ENCODE results near the gene GPR141.

The GPR141 gene

DNA sequence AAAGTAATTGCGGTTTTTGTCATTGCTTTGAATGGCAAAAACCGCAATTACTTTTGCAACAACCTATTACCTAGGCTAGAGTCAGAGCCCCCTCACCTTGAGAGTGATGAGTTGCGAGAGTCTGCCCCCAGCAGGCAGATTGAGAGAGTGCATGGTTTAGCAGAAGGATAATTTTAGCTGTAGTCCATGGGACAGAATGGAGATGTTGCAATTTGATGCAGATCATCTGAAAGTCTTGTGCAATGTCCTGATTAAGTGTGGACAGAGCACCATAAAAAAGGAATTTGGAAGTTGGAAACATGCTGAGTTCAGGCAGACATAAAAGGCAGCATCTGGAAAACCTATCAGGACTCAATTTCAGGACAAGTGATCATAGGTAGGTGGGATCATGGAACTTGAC, 48.7 kb downstream of the GPR141 start:
- DNase-seq (ENCODE audit: low spot score) (peak; percentile 30), FAIRE-seq (no peak)

DNA sequence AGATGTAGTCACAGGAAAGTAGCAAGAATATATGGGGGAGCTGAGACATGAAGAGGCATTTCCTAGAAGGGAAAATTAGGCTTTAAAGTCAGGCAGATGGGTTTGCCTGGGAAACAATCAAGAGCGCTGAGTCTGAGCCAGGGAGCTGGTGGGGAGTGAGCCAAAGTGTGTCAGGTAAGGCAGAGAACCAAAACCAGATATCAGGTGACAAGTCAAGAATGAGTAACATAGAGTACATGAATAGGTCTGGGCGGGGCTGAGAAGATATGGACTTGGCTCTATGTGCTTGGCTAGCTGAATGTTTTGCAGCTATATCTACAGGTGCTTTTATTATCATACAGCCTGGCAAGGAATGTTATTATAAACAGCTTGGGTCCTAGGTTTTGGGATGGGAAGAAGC, 49.3 kb downstream of the GPR141 start:
- DNase-seq (ENCODE audit: low spot score), result no peak
- no peak for FAIRE-seq

DNA sequence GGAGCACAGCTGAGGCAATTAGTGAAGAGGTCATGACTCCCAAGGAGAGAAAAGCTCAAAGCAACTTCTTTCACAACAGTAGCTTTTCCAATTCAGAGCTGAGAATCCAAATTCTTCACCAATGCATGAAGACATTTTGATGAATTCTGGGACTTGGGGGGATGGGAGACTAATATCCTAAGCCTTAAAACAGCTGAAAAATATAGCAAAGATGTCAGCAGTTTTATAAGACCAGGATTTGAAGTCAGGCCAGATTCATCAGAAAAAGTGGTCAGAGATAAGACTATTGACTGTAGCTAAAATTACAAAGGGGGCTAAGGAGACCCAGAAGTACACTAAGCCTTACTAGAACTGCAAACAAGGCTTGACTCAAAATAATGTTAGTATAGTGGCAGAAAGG, 51.6 kb downstream of the GPR141 start:
- FAIRE-seq, result no peak
- DNase-seq (ENCODE audit: low spot score), result no peak

DNA sequence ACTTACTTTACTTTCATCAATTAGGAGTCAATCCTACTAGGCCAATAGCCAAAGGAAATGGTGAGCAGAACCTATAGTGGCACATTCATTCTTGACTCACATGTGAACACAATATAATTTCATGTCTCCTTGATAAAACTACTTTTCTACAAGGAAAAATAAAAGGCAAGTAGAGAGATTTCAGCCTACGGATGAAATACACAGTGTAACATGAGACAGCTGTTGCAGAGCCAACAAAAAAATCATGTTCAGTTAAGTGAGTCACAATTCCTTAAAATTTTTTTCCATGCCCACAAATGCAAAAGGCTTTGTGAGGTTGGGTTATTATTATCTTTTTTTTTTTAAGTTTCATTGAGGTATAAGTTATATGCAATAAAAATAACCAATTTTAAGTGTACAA, 54.8 kb downstream of the GPR141 start:
- no peak for FAIRE-seq
- DNase-seq (ENCODE audit: low spot score), result no peak

DNA sequence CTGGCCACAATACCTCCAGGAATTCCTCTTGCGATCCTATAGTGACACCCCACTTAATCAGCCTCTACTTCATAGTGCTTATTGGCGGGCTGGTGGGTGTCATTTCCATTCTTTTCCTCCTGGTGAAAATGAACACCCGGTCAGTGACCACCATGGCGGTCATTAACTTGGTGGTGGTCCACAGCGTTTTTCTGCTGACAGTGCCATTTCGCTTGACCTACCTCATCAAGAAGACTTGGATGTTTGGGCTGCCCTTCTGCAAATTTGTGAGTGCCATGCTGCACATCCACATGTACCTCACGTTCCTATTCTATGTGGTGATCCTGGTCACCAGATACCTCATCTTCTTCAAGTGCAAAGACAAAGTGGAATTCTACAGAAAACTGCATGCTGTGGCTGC, 56.8 kb downstream of the GPR141 start:
- DNase-seq (ENCODE audit: low spot score) (no peak), FAIRE-seq (no peak)

DNA sequence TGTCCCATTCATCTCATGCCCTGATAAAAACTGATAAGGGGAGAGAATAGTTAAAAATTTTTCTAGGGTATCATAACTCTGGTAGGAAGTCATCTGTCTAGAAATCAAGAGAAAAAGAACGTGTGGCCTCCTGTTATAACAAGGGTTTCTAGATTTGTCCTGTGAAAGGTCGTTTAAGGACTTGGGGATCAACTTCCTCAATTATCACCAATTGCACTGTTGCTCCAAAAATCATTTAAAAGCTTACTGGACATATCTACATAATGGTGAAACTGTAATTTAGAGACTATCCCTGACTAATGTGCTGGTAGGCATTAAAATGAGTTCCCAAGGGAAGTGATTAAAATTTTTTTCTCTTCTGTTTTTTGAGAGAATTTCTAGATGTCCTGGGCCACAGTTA, 58.2 kb downstream of the GPR141 start:
- no peak for DNase-seq (ENCODE audit: low spot score)
- FAIRE-seq, result no peak

DNA sequence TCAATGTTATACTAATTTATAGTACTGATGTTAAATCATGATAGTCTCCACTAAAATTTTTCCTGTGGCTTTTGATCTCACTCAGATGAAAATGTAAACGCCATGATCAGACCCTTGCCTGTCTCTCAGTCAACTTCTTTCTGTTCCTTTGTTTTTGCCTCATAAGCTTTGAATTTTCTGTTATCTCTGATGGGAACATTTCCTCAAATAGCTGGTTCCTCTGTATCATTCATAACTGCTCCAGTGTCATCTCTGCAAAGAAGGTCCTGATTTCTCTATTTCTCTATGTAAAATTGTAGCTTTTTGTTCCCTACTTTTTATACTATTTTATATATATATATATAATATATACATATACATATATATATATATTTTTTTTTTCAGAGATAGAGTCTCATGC, 67.5 kb downstream of the GPR141 start:
- no peak for FAIRE-seq
- no peak for DNase-seq (ENCODE audit: low spot score)

DNA sequence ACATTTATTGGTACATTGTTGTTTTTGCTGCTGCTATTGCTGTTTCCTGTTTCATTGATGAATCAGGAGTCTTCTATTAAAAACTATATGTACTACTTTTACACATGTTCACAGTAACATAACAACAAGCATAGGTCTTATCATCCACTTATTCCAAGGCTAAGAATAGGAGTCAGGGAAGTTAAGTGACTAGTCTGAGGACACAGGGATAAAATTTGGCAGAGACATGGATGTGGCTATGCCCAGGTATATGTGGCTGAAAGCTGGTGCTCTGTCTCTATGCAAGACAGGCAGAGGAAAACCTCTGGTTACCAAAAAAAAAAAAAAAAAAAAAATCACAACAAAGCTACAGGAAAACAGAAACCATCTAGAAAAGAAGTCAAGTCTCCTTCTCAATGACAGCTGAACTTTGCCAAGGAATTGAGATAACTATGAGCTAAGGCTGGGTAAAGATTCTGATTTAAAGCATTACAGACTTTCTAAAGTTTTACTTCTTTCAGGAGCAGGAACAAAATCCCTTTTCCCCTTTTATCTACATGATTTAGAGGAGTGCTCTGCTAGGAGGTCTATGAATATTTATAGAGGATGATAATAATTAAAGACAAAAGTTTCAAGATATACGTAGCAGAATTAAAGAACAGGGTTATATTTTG, 70.0 kb downstream of the GPR141 start:
- DNase-seq (ENCODE audit: low spot score), result no peak
- no peak for FAIRE-seq

DNA sequence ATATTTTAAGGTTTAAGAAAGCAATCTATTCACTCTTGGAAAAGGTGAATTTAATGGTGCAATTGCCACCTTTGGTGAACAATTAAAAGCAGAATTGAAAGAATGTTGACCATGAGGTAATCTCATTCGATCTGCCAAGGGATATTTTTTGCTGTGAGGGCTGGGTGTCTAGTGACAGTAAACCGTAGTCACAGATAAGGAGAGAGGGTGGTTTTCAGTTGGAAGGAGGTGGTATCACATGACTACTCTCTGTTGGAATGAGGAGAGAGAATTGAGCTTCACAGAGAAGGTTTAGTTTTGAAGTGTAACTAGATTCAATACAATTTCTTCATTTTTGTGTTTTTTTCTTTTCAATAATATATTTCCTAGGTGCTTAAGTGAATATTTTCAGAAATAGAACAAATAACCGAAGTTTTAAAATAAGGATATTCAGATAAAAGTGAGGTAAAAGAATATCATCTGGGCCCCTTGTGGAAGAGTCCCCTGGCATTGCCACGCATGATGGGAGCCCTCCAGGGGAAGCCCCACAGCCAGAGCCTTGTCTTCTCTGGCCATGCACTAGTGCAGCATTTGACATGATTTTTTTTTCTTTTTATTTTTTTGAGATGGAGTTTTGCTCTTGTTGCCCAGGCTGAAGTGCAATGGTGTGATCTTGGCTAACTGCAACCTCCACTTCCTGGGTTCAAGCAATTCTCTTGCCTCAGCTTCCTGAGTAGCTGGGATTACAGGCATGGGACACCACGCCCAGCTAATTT, 73.4 kb downstream of the GPR141 start:
- no peak for FAIRE-seq
- no peak for DNase-seq (ENCODE audit: low spot score)

DNA sequence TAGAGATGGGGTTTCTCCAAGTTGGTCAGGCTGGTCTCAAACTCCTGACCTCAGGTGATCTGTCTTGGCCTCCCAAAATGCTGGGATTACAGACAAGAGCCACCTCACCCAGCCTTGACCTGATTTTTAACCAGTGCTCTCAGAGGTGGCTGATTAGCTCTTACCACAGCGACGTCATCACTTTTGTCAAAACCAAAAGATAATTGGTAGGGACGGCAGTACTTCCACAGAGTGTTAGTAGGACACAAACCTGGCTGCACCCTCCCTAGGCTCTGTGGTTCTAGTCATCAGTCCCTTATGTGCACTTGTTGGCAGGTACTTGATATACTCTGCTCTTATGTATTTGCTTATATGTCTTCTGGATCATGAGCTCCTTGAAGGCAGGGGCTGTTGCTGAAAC, 74.0 kb downstream of the GPR141 start:
- DNase-seq (ENCODE audit: low spot score) (no peak), FAIRE-seq (no peak)

DNA sequence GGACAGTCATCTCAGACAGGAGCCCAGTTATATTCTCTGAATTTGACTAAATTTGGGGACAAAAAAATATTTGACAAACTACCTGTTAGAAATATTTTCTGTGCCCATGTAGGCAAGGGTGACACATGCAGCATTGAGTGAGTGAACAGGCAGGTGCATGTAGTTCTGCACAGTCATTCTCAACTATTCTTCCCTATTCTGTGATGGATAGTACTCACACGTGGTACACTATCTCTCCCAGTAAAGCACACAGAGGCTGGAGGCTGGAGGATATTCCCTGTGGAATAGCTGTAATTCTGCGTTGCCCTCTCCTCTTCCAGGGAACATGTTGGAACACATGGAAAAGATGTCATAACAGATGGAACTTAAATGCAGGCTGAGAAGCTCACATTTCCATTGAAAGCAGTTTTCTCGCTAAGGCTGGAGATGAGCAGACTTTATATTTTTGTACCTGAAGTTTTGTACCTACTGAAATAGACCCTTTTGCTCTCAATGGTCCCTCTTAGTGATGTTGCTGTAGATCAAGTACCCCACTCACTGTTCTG, 75.0 kb downstream of the GPR141 start:
- DNase-seq (ENCODE audit: low spot score), result no peak
- FAIRE-seq, result no peak

DNA sequence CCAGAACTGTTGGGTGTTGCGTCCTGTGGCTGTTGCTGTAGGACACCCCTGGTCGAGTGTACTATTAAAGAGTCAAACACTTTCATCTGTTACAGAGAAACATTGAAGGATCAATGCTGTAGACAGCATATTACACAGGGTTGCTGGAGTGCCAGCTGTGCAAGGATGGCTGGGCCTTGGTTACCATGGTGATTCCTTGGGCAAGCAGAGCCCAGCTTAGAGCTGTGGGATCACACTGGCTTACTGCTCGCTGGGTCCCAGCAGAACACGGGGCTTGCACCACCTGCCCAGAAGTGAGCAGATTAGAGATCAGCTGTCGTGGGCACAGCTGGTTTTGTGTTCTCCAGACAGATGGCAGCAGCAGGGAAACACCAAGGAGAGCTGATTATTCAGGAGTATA, 76.0 kb downstream of the GPR141 start:
- FAIRE-seq (peak; percentile 17), DNase-seq (ENCODE audit: low spot score) (no peak)

DNA sequence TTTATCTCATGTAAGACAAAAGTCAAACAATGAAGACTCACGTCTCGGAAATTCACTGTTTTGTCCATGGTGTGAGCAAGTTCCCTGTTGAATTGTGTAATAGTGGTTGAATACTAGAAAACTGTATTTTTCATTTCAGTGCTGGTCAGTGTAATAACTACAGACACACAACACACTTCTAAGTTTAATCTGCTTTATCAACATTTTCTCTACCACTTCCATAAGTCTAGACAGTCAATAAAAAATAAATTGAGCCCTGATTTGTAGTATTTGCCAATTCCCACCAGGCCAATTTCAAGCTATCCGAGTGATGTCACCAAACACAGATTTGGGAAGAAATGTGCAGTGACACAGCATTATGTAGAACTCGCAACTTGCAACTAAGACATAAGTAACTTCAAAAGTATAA, 81.9 kb downstream of the GPR141 start:
- no peak for DNase-seq (ENCODE audit: low spot score)
- no peak for FAIRE-seq

DNA sequence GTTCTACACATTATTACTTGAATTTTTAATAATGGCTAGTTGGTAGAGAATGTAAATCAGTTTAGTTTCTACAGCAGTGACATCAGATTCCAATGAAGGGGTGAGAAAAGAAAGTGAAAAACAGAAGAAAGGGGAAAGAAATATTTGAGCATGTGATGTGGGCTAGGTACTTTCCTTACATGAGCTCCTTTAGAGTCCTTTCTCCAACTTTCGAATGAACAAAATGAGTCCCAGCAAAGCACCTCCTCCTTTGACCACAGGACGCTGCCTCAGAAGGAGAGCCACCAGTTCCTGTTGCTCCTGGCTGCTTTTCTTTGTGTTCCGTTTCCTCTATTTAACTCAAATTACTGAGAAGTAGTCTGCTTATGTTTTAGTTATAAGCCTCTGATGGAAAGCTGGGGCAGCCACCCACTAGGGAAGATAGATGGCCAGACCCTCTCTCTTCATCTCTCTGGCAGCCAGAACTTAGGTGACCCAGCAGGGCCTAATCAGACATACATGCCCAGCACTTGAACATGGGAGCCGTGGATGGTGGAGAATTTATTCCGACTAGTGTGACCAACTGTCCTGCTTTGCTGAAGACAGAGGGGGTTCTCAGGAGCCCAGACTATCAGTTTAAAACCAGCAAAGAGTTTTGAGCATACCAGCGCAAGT, 82.4 kb downstream of the GPR141 start:
- no peak for DNase-seq (ENCODE audit: low spot score)
- FAIRE-seq, result no peak

DNA sequence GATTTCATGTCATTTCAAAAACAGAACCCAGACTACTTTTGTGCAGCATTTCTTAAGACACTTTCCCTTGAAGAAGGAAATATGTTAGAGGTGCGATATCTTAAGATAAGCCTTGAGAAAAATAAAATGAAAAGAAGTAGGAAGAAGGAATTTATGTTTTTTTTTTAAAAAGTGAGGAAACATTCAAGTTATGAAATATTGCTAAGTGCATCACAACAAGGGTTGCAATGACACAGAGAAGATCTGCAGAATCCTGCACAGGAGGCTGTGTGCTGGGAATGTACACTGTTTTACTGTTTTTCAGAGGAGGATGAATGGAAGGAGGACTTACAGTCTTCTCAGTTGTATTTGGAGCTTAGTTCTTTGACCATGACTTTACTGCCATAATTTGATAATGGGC, 85.0 kb downstream of the GPR141 start:
- DNase-seq (ENCODE audit: low spot score) (no peak), FAIRE-seq (no peak)

DNA sequence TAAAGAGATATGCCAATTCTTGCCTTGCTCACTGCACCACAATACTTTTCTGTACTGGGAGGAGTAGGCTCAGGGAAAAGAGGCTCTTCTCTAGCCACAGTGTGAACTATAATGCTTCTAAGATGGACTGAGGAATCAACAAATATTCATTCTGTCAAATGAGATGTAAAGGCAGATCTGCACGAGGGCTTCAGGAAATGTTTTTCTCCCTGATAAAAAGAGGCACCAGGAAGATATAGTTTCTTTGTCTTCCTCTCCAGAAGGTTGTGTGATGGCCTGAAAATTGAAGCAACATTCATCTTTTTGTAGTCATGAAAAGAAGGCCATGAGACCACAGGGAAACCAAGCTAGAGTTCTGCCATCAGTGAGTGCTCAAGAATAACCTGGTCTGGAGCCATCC, 85.7 kb downstream of the GPR141 start:
- no peak for DNase-seq (ENCODE audit: low spot score)
- no peak for FAIRE-seq

DNA sequence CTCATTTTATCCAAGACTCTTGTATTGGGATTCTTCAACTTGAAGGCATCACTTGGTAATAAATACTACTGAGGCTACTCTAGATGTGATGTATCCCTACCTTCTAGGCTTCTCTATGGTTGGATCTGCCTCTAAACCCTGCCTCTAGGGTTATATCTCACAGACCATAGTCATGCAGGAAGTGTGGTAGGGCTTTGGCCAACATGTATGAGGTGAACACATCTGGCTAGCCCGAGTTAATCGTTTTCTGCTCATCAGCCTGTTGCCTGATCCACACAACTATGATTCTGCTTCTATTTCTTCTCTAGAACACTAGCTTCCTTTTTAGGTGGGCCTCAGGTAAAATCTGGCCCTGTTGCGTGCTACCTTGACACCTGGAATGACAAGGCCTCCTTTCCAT, 86.2 kb downstream of the GPR141 start:
- no peak for FAIRE-seq
- DNase-seq (ENCODE audit: low spot score), result no peak

DNA sequence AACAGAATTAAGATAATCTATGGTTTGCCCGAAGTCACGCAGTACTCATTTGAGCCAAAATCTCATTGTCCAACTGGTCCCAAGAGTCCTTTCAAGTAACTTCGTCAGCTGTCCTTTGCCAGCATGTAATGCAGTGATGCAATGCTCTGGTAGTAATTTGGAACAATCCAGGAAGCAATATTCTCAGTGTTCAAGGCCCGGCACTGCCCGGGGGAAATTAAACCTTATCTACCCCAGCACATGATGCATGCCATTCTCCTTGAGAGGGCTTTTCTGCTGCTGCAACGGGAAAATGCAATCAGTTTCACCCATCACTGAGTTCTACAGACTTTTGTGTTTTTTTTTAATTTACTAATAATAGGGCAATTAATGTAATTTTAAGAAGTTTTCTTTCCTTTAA, 87.3 kb downstream of the GPR141 start:
- DNase-seq (ENCODE audit: low spot score) (no peak), FAIRE-seq (no peak)

DNA sequence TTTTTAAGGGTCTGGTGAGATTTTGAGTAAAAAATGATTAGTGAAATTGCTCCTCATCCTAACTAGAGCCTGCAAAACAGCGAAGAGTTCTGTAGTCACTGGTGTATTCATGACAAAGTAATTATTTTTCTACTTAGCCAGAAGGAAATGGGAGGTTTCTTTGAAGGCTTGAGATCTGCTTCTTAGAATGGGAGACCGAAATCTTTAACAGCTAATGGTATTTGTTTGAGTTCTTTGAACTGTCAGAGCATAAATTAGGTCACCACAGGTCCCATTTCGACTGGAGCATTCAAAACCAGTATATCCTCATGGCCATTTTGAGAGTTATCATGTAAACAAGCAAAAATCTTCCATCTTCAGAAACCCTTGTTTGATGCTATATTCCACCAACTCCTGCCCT, 87.8 kb downstream of the GPR141 start:
- FAIRE-seq, result no peak

DNA sequence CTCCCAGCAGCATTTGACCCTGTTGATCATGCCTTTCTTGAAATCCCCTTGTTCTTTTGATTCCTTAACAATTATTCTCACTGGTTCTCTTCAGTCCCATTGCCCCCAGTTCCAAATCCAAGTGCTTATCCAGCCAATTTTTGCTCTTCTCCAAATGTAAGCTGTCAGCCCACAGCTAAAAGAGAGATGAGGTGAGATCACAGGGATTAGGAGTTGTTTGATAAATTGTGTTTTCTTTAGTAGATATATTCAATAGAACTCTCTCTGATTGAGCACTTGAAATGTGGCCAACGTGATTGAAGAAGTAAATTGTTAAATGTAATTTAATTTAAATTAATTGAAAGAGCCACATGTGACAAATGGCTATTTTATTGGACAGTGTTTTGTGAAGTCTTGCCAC, 88.2 kb downstream of the GPR141 start:
- DNase-seq (ENCODE audit: low spot score), result no peak
- FAIRE-seq, result no peak

More for the DNA sequence above, 87.8 kb downstream of the GPR141 start:
- DNase-seq (ENCODE audit: low spot score), result no peak

DNA sequence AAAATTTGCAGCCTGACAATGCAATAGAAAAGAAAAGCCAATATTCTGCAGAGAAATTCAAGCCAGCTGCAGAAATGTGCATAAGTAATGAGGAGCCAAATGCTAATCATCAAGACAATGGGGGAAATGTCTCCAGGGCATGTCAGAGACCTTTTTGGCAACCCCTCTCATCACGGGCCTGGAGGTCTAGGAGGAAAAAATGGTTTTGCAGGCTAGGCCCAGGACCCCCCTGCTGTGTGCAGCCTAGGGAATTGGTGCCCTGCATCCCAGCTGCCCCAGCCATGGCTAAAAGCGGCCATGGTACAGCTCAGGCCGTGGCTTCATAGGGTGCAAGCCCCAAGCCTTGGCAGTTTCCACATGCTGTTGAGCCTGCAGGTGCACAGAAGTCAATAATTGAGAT, 92.4 kb downstream of the GPR141 start:
- FAIRE-seq, result no peak
- no peak for DNase-seq (ENCODE audit: low spot score)

DNA sequence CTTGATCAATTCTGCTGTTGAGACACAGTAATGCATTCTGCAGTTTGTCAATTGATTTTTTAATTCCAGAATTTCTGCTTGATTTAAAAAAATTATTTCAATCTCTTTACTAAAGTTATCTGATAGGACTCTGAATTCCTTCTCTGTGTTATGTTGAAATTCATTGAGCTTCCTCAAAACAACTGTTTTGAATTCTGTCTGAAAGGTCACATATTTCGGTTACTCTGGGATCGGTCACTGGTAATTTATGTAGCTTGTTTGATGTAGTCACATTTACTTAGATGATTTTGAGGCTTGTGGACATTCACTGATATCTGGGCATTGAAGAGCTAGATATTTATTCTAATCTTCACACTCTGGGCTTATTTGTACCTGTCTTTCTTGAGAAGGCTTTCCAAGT, 97.6 kb downstream of the GPR141 start:
- DNase-seq (ENCODE audit: low spot score) (no peak), FAIRE-seq (no peak)

DNA sequence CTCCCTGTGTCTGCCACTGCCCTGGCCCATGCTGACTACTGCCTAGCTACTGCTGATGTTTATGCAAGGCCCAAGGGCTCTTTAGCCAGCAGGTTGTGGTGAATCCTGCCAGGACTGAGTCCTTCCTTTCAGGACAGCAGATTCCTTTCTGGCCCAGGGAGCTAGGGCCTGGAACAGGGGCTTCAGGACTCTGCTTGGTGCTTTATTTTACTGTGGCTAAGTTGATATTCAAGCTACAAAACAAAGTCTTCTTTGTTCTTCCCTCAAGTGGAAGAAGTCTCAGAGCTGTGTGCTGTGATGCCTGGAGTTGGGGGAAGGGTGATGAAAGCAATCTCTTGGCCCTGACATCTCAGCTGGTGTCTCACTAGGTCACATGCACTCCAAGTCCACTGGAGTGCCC, 98.6 kb downstream of the GPR141 start:
- FAIRE-seq, result no peak
- no peak for DNase-seq (ENCODE audit: low spot score)
